IMR-90 (cell line): ENCODE data around the gene BACE1. TPM values are rescaled to one million over a fixed set of nuclear protein-coding genes. Genes with fewer than 3 reads are reported as not detected.

Experiments used
- ATAC-seq: fragments of 200-7000 bp; cut with Tn5 transposase; 2 replicates; pipeline ENCODE4 v1.9.1; 2020; ENCODE audit warnings: low read depth, mild to moderate bottlenecking, moderate library complexity
- BruUV-seq: library from RNA; stranded (reverse); fragments of 400-500 nt; replicated peaks from 2 replicates; lab custom pipeline; 2021; lab: Mats Ljungman, UMichigan
- CTCF ChIA-PET: fragments of 300-600 bp; formaldehyde crosslinking; extraction: SDS; loops from one replicate; lab custom pipeline; 2021; ENCODE audit warnings: antibody characterized with exemption; lab: Yijun Ruan, JAX
- POLR2A ChIA-PET: fragments of 300-600 bp; sonication (Branson Sonifier 250); formaldehyde crosslinking; loops from one replicate; lab custom pipeline; 2022; ENCODE audit warnings: antibody characterized with exemption; ENCODE audit not compliant: unreplicated experiment; lab: Charles Lee
- DNase-seq: peaks from one replicate; pipeline ENCODE4 v3.0.0; 2013
- H2AFZ ChIP-seq: replicated peaks from 2 replicates; pipeline ENCODE3; 2013; ENCODE audit warnings: low read length, mild to moderate bottlenecking; ENCODE audit not compliant: poor library complexity
- H2AK5ac ChIP-seq: 2 replicates; pipeline ENCODE4 v1.6.1; 2013; ENCODE audit warnings: low read depth, low read length, inconsistent platforms
- H2AK9ac ChIP-seq: replicated peaks from 2 replicates; pipeline ENCODE3; 2013; ENCODE audit warnings: mild to moderate bottlenecking, low read depth, low read length, moderate library complexity; ENCODE audit not compliant: poor library complexity
- H2BK120ac ChIP-seq: 2 replicates; pipeline ENCODE4 v1.6.1; 2013; ENCODE audit warnings: low read depth, low read length, inconsistent platforms
- H2BK15ac ChIP-seq: 3 replicates; pipeline ENCODE4 v1.6.1; 2013; ENCODE audit warnings: low read depth, low read length, inconsistent platforms
- H2BK20ac ChIP-seq: 2 replicates; pipeline ENCODE4 v1.6.1; 2013; ENCODE audit warnings: low read depth, mild to moderate bottlenecking, inconsistent platforms, low read length, moderate library complexity
- H2BK5ac ChIP-seq: 2 replicates; pipeline ENCODE4 v1.6.1; 2013; ENCODE audit warnings: mild to moderate bottlenecking, low read depth, low read length, inconsistent platforms; ENCODE audit not compliant: poor library complexity, severe bottlenecking
- H3K14ac ChIP-seq: replicated peaks from 2 replicates; pipeline ENCODE4 v1.6.1; 2013; ENCODE audit warnings: low read depth, low read length, inconsistent platforms
- H3K18ac ChIP-seq: 2 replicates; pipeline ENCODE4 v1.6.1; 2013; ENCODE audit warnings: low read depth, low read length, control low read depth
- H3K23ac ChIP-seq: 2 replicates; pipeline ENCODE4 v1.6.1; 2013; ENCODE audit warnings: low read depth, low read length, inconsistent platforms
- H3K27ac ChIP-seq: 2 replicates; pipeline ENCODE4 v1.5.1; 2013; ENCODE audit warnings: mild to moderate bottlenecking, control low read depth, low read length; ENCODE audit not compliant: insufficient read depth
- H3K27me3 ChIP-seq: 2 replicates; pipeline ENCODE4 v1.6.1; 2013; ENCODE audit warnings: low read length; ENCODE audit not compliant: control insufficient read depth, insufficient read depth
- H3K36me3 ChIP-seq: 2 replicates; pipeline ENCODE4 v1.6.1; 2013; ENCODE audit warnings: low read length, mixed read lengths; ENCODE audit not compliant: control insufficient read depth, insufficient read depth
- H3K4ac ChIP-seq: 2 replicates; pipeline ENCODE4 v1.6.1; 2013; ENCODE audit warnings: low read depth, low read length, inconsistent platforms
- H3K4me1 ChIP-seq: 2 replicates; pipeline ENCODE4 v1.6.1; 2013; ENCODE audit warnings: low read length, mixed read lengths; ENCODE audit not compliant: control insufficient read depth, insufficient read depth
- H3K4me2 ChIP-seq: 2 replicates; pipeline ENCODE4 v1.6.1; 2013; ENCODE audit warnings: low read depth, mild to moderate bottlenecking, control low read depth, low read length, moderate library complexity
- H3K4me3 ChIP-seq: 2 replicates; pipeline ENCODE4 v1.5.1; 2013; ENCODE audit warnings: low read depth, mild to moderate bottlenecking, control low read depth, low read length, moderate library complexity; ENCODE audit not compliant: insufficient read depth
- H3K56ac ChIP-seq: 2 replicates; pipeline ENCODE4 v1.6.1; 2013; ENCODE audit warnings: low read length, inconsistent platforms; ENCODE audit not compliant: insufficient read depth; ENCODE audit errors: extremely low read depth
- H3K79me1 ChIP-seq, 2 experiments: 2 replicates each; pipeline ENCODE4 v1.6.1; 2013; ENCODE audit warnings: low read length in 2 of 2, inconsistent platforms in 1 of 2, low read depth in 1 of 2
- H3K9ac ChIP-seq: 2 replicates; pipeline ENCODE4 v1.6.1; 2013; ENCODE audit warnings: low read depth, low read length, control low read depth
- H3K9me1 ChIP-seq: 2 replicates; pipeline ENCODE4 v1.6.1; 2013; ENCODE audit warnings: low read length, inconsistent platforms; ENCODE audit not compliant: insufficient read depth
- H3K9me3 ChIP-seq: 2 replicates; pipeline ENCODE4 v1.6.1; 2013; ENCODE audit warnings: low read length; ENCODE audit not compliant: control insufficient read depth, insufficient read depth
- H4K20me1 ChIP-seq: 2 replicates; pipeline ENCODE4 v1.6.1; 2013; ENCODE audit warnings: low read length, inconsistent platforms; ENCODE audit not compliant: insufficient read depth
- H4K5ac ChIP-seq: 2 replicates; pipeline ENCODE4 v1.6.1; 2013; ENCODE audit warnings: mild to moderate bottlenecking, low read depth, low read length, control low read depth
- H4K8ac ChIP-seq, 2 experiments: 2 replicates each; pipeline ENCODE4 v1.6.1; 2013; ENCODE audit warnings: low read depth in 2 of 2, low read length in 2 of 2, control low read depth in 1 of 2, inconsistent platforms in 1 of 2
- H4K91ac ChIP-seq: 2 replicates; pipeline ENCODE4 v1.6.1; 2013; ENCODE audit warnings: low read depth, low read length, inconsistent platforms; ENCODE audit not compliant: insufficient read depth
- BHLHE40 ChIP-seq: fragments of 150-350 bp; IDR thresholded peaks from 2 replicates; pipeline ENCODE4 v1.6.1; 2016; ENCODE audit warnings: mild to moderate bottlenecking, low read depth, low read length
- CEBPB ChIP-seq: IDR thresholded peaks from 2 replicates; pipeline ENCODE4 v1.6.1; 2012; ENCODE audit warnings: low read depth, low read length, improper control_type of control experiment
- CHD1 ChIP-seq: IDR thresholded peaks from 2 replicates; pipeline ENCODE4 v1.6.1; 2012; ENCODE audit warnings: low read depth, low read length, improper control_type of control experiment
- FOS ChIP-seq: fragments of 150-350 bp; IDR thresholded peaks from 2 replicates; pipeline ENCODE4 v1.6.1; 2016; ENCODE audit warnings: low read depth, low read length
- MAFK ChIP-seq: IDR thresholded peaks from 2 replicates; pipeline ENCODE4 v1.6.1; 2012; ENCODE audit warnings: low read depth, low read length, improper control_type of control experiment
- MAZ ChIP-seq: IDR thresholded peaks from 2 replicates; pipeline ENCODE4 v1.6.1; 2012; ENCODE audit warnings: low read depth, mild to moderate bottlenecking, low read length, improper control_type of control experiment, moderate library complexity, borderline replicate concordance
- MXI1 ChIP-seq: IDR thresholded peaks from 2 replicates; pipeline ENCODE4 v1.6.1; 2012; ENCODE audit warnings: low read depth, mild to moderate bottlenecking, low read length, moderate library complexity, borderline replicate concordance
- NFE2L2 ChIP-seq: fragments of 150-350 bp; IDR thresholded peaks from 2 replicates; pipeline ENCODE4 v1.6.1; 2016; ENCODE audit warnings: low read depth, mild to moderate bottlenecking, low read length
- POLR2A ChIP-seq: IDR thresholded peaks from 2 replicates; pipeline ENCODE4 v1.6.1; 2012; ENCODE audit warnings: mild to moderate bottlenecking, low read depth, low read length
- RAD21 ChIP-seq: IDR thresholded peaks from 2 replicates; pipeline ENCODE4 v1.6.1; 2012; ENCODE audit warnings: low read length, improper control_type of control experiment
- RCOR1 ChIP-seq: IDR thresholded peaks from 2 replicates; pipeline ENCODE4 v1.6.1; 2012; ENCODE audit warnings: mild to moderate bottlenecking, low read length, improper control_type of control experiment; ENCODE audit not compliant: insufficient replicate concordance
- RFX5 ChIP-seq: IDR thresholded peaks from 2 replicates; pipeline ENCODE4 v1.8.0; 2012; ENCODE audit warnings: low read depth, mild to moderate bottlenecking, low read length, moderate library complexity
- SMC3 ChIP-seq: fragments of 150-350 bp; IDR thresholded peaks from 2 replicates; pipeline ENCODE4 v1.6.1; 2016; ENCODE audit warnings: low read depth, mild to moderate bottlenecking, antibody characterized with exemption, low read length, moderate library complexity
- WGBS, 2 experiments: methylation state at CpG; one replicate each; pipeline versions ENCODE4 v1.1.5 to v1.1.7; 2013; ENCODE audit warnings: missing lambda C conversion rate in 2 of 2; ENCODE audit not compliant: insufficient read length in 1 of 2; ENCODE audit errors: extremely low coverage in 2 of 2; 5-methylcytosine and 5-hydroxymethylcytosine counted together
- dilution Hi-C: fragments of 300-500 bp; cut with HindIII; formaldehyde crosslinking; loops from one replicate; pipeline ENCODE4 v1.14.3; 2018; ENCODE audit warnings: low sequenced_read_pairs; ENCODE audit not compliant: unreplicated experiment
- in situ Hi-C: fragments of 300-500 bp; cut with MboI; formaldehyde crosslinking; loops from 3 replicates; pipeline ENCODE4 v1.14.3; 2019; ENCODE audit warnings: low sequenced_read_pairs, inconsistent platforms, mixed read lengths
- intact Hi-C: fragments of 100-400 bp; cut with micrococcal nuclease; formaldehyde crosslinking; loops from 2 replicates; pipeline ENCODE4 v1.10.0; 2022
- polyA plus RNA-seq, 3 experiments: library from polyadenylated mRNA; depleted of rRNA; stranded (reverse); fragments of >200 nt; gene quantifications; 2 replicates each; pipeline ENCODE4 v1.2.3, GENCODE V29; 2012; ENCODE audit warnings: low replicate concordance in 1 of 3
- total RNA-seq: library from RNA; depleted of rRNA; stranded (reverse); fragments of >200 nt; gene quantifications from 2 replicates; pipeline ENCODE4 v1.2.3, GENCODE V29; 2012
- TF ChIP-seq, protein P1 (sequence below): fragments of 150-350 bp; IDR thresholded peaks from 2 replicates; pipeline ENCODE4 v1.6.1; 2016; ENCODE audit warnings: low read depth, mild to moderate bottlenecking, low read length, moderate library complexity, borderline replicate concordance
- TF ChIP-seq, protein P2 (sequence below): conservative IDR thresholded peaks from 2 replicates; pipeline ENCODE4 v1.5.1; 2012; ENCODE audit warnings: mild to moderate bottlenecking, low read depth, low read length, improper control_type of control experiment
- TF ChIP-seq, protein P3 (sequence below): fragments of 150-350 bp; IDR thresholded peaks from 2 replicates; pipeline ENCODE4 v1.6.1; 2017; ENCODE audit warnings: mild to moderate bottlenecking, antibody characterized with exemption, low read length, low read depth

BACE1 gene
- total and polyA plus RNA-seq, 2 of the 4 experiments (the other 2 are of a cell fraction): 27.6 to 50.6 TPM

GRCh38 chr11:117318738-117319137 is 2.7 kb upstream of the BACE1 start:
- dilution Hi-C loops (no loop called here), in situ Hi-C loops (loop anchor here (5.0 kb wide), 1 partner anchor 81 kb away; no protein-coding TSS in a partner anchor), intact Hi-C loops (no loop called here)
- peaks cover 9% of the 10 kb centered on the region; the same call in 1 of the 2 replicates for H3K9me1 ChIP-seq
- H4K91ac ChIP-seq: no peak overlapping the region
- H2BK5ac ChIP-seq: no peak overlapping the region
- DNase-seq (no peak), ATAC-seq (no peak)
- no peak overlapping the region for H3K27ac ChIP-seq
- no peak overlapping the region for H3K4ac ChIP-seq
- no peak overlapping the region for H2AFZ ChIP-seq
- no peak overlapping the region for H2AK5ac ChIP-seq
- TF ChIP-seq RCOR1: no peak
- no peak for TF ChIP-seq FOS
- no peak for TF ChIP-seq NFE2L2
- TF ChIP-seq, protein P1, sequence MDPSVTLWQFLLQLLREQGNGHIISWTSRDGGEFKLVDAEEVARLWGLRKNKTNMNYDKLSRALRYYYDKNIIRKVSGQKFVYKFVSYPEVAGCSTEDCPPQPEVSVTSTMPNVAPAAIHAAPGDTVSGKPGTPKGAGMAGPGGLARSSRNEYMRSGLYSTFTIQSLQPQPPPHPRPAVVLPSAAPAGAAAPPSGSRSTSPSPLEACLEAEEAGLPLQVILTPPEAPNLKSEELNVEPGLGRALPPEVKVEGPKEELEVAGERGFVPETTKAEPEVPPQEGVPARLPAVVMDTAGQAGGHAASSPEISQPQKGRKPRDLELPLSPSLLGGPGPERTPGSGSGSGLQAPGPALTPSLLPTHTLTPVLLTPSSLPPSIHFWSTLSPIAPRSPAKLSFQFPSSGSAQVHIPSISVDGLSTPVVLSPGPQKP: no peak
- TF ChIP-seq POLR2A: no peak
- TF ChIP-seq MAZ: no peak
- TF ChIP-seq, protein P2, sequence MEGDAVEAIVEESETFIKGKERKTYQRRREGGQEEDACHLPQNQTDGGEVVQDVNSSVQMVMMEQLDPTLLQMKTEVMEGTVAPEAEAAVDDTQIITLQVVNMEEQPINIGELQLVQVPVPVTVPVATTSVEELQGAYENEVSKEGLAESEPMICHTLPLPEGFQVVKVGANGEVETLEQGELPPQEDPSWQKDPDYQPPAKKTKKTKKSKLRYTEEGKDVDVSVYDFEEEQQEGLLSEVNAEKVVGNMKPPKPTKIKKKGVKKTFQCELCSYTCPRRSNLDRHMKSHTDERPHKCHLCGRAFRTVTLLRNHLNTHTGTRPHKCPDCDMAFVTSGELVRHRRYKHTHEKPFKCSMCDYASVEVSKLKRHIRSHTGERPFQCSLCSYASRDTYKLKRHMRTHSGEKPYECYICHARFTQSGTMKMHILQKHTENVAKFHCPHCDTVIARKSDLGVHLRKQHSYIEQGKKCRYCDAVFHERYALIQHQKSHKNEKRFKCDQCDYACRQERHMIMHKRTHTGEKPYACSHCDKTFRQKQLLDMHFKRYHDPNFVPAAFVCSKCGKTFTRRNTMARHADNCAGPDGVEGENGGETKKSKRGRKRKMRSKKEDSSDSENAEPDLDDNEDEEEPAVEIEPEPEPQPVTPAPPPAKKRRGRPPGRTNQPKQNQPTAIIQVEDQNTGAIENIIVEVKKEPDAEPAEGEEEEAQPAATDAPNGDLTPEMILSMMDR: no peak
- TF ChIP-seq RFX5: no peak
- no peak for TF ChIP-seq CEBPB
- TF ChIP-seq SMC3: no peak
- TF ChIP-seq CHD1: no peak
- TF ChIP-seq MXI1: no peak
- no peak for TF ChIP-seq RAD21
- no peak for TF ChIP-seq BHLHE40
- TF ChIP-seq, protein P3, sequence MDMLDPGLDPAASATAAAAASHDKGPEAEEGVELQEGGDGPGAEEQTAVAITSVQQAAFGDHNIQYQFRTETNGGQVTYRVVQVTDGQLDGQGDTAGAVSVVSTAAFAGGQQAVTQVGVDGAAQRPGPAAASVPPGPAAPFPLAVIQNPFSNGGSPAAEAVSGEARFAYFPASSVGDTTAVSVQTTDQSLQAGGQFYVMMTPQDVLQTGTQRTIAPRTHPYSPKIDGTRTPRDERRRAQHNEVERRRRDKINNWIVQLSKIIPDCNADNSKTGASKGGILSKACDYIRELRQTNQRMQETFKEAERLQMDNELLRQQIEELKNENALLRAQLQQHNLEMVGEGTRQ: no peak
- TF ChIP-seq MAFK: no peak
- H3K36me3 ChIP-seq: no peaks in the 10 kb centered on the region
- H4K5ac ChIP-seq: no peak overlapping the region
- no peak overlapping the region for H3K14ac ChIP-seq
- H3K79me1 ChIP-seq: peaks cover 16 to 25% of the 10 kb centered on the region in 2 experiments
- no peak overlapping the region for H3K23ac ChIP-seq
- H3K56ac ChIP-seq: no peak overlapping the region
- peaks cover 11% of the 10 kb centered on the region for H3K4me1 ChIP-seq
- H4K20me1 ChIP-seq: peaks cover 9% of the 10 kb centered on the region; the same call in 1 of the 2 replicates
- no TSS peak for BruUV-seq
- no peaks in the 10 kb centered on the region for H3K9me3 ChIP-seq
- no peak overlapping the region for H3K9ac ChIP-seq
- no peak overlapping the region for H2BK20ac ChIP-seq
- no peak overlapping the region for H2BK120ac ChIP-seq
- H4K8ac ChIP-seq: no peak overlapping the region
- ChIA-PET POLR2A (no interaction called here), CTCF (no interaction called here)
- H3K27me3 ChIP-seq: no peaks in the 10 kb centered on the region
- H3K18ac ChIP-seq: no peak overlapping the region
- no peak overlapping the region for H2BK15ac ChIP-seq
- H2AK9ac ChIP-seq: no peak overlapping the region
- H3K4me3 ChIP-seq: no peak overlapping the region
- WGBS, 2 experiments: no CpG with 5 or more reads among the region's 7 CpGs
- H3K4me2 ChIP-seq: no peak overlapping the region
